OCI-LY3 (cell line): ENCODE measurements around the gene ZMIZ1.

Source experiments
- H2AFZ ChIP-seq: fragments of 200-600, 300-600 bp; shearing (Covaris generic); 2 replicates; pipeline ENCODE4 v1.6.0; 2014; ENCODE audit warnings: antibody characterized with exemption, low read depth, low read length
- H3K27ac ChIP-seq: fragments of 200-600, 300-600 bp; sonication (generic); 2 replicates; pipeline ENCODE4 v1.5.1; 2014; ENCODE audit warnings: mild to moderate bottlenecking, low read length, moderate library complexity, mixed read lengths
- H3K27me3 ChIP-seq: fragments of 200-600, 300-600 bp; sonication (generic); 2 replicates; pipeline ENCODE4 v1.6.1; 2014; ENCODE audit warnings: low read depth, low read length, mixed read lengths
- H3K36me3 ChIP-seq: fragments of 200-600, 300-600 bp; sonication (generic); replicated peaks from 2 replicates; pipeline ENCODE3; 2014; ENCODE audit warnings: low read depth, low read length, mixed read lengths
- H3K4me1 ChIP-seq: fragments of 300-600, 200-600 bp; sonication (generic); 2 replicates; pipeline ENCODE4 v1.6.1; 2014; ENCODE audit warnings: low read length, mixed read lengths
- H3K4me2 ChIP-seq: fragments of 200-600, 300-600 bp; sonication (generic); 2 replicates; pipeline ENCODE4 v1.6.1; 2014; ENCODE audit warnings: low read length, mixed read lengths
- H3K4me3 ChIP-seq: fragments of 300-600, 200-600 bp; sonication (generic); 2 replicates; pipeline ENCODE4 v1.5.1; 2014; ENCODE audit warnings: antibody characterized with exemption, mild to moderate bottlenecking, low read length, moderate library complexity
- H3K79me2 ChIP-seq: fragments of 300-600, 200-600 bp; shearing (Covaris generic); 2 replicates; pipeline ENCODE4 v1.6.1; 2014; ENCODE audit warnings: mild to moderate bottlenecking, low read length, mixed read lengths
- H3K9ac ChIP-seq: fragments of 300-600, 200-600 bp; shearing (Covaris generic); 2 replicates; pipeline ENCODE4 v1.6.0; 2014; ENCODE audit warnings: mild to moderate bottlenecking, low read length, moderate library complexity
- H3K9me3 ChIP-seq: fragments of 200-600, 300-600 bp; shearing (Covaris generic); 2 replicates; pipeline ENCODE4 v1.6.1; 2014; ENCODE audit warnings: low read length, mixed read lengths; ENCODE audit not compliant: insufficient read depth
- H4K20me1 ChIP-seq: fragments of 200-600, 300-600 bp; sonication (generic); 2 replicates; pipeline ENCODE4 v1.6.1; 2016; ENCODE audit warnings: low read length, mixed read lengths; ENCODE audit not compliant: insufficient read depth
- CTCF ChIP-seq: fragments of 200-600, 300-600 bp; sonication (generic); IDR thresholded peaks from 2 replicates; pipeline ENCODE4 v1.5.1; 2014; ENCODE audit warnings: antibody characterized with exemption, low read length, low read depth
- EZH2phosphoT487 ChIP-seq: fragments of 200-600 bp; shearing (Covaris generic); IDR thresholded peaks from 2 replicates; pipeline ENCODE4 v1.6.1; 2018; ENCODE audit warnings: antibody characterized with exemption, mixed run types, low read depth

The ZMIZ1 gene

GRCh38 chr10:79077488-79078173 lies 8.9 kb downstream of the ZMIZ1 start:
- H3K27me3 ChIP-seq: no peaks in the 10 kb centered on the region
- no peaks in the 10 kb centered on the region for H3K36me3 ChIP-seq
- peaks cover 43% of the 10 kb centered on the region for H4K20me1 ChIP-seq
- H3K79me2 ChIP-seq: no peaks in the 10 kb centered on the region
- H3K27ac ChIP-seq: no peak overlapping the region
- no peak overlapping the region for H3K4me3 ChIP-seq
- no peak overlapping the region for H3K9ac ChIP-seq
- no peaks in the 10 kb centered on the region for H3K9me3 ChIP-seq
- no peak overlapping the region for H3K4me2 ChIP-seq
- H2AFZ ChIP-seq: no peak overlapping the region
- no peaks in the 10 kb centered on the region for H3K4me1 ChIP-seq
- TF ChIP-seq CTCF (no peak), EZH2phosphoT487 (no peak)

- Histone ChIP-seq H3K4me3 (no peak overlapping the region), H3K36me3 (no peaks in the 10 kb centered on the region), H4K20me1 (peaks cover 40% of the 10 kb centered on the region), H3K9me3 (no peaks in the 10 kb centered on the region), H3K4me1 (no peaks in the 10 kb centered on the region), H3K4me2 (no peak overlapping the region), H2AFZ (no peak overlapping the region), H3K79me2 (no peaks in the 10 kb centered on the region), H3K9ac (no peak overlapping the region), H3K27me3 (no peaks in the 10 kb centered on the region), H3K27ac (no peak overlapping the region)
- no peak for TF ChIP-seq CTCF
- no peak for TF ChIP-seq EZH2phosphoT487
Observed at GRCh38 chr10:79078367-79079053, 9.7 kb downstream of the ZMIZ1 start.

GRCh38 chr10:79079054-79079397 lies 10.3 kb downstream of the ZMIZ1 start:
- Histone ChIP-seq H2AFZ (no peak overlapping the region), H3K27ac (no peak overlapping the region), H3K4me2 (no peak overlapping the region), H3K9me3 (no peaks in the 10 kb centered on the region), H3K36me3 (no peaks in the 10 kb centered on the region), H3K27me3 (peaks cover 2% of the 10 kb centered on the region), H3K79me2 (no peaks in the 10 kb centered on the region), H3K4me3 (no peak overlapping the region), H3K9ac (no peak overlapping the region), H4K20me1 (peaks cover 37% of the 10 kb centered on the region), H3K4me1 (no peaks in the 10 kb centered on the region)
- TF ChIP-seq CTCF: no peak
- no peak for TF ChIP-seq EZH2phosphoT487

- Histone ChIP-seq H3K36me3 (no peaks in the 10 kb centered on the region), H3K4me3 (no peak overlapping the region), H3K4me1 (no peaks in the 10 kb centered on the region), H3K9me3 (no peaks in the 10 kb centered on the region), H4K20me1 (peaks cover 36% of the 10 kb centered on the region), H3K79me2 (no peaks in the 10 kb centered on the region), H3K27me3 (peaks cover 5% of the 10 kb centered on the region), H3K4me2 (no peak overlapping the region), H3K27ac (no peak overlapping the region), H3K9ac (no peak overlapping the region), H2AFZ (no peak overlapping the region)
- TF ChIP-seq CTCF: no peak
- no peak for TF ChIP-seq EZH2phosphoT487
Observed at GRCh38 chr10:79079490-79080355, 11.0 kb downstream of the ZMIZ1 start.
